ENCODE data around the gene GPR148. TPM values are rescaled to one million over a fixed set of nuclear protein-coding genes. Genes with fewer than 3 reads are reported as not detected.

The GPR148 gene
- total and polyA plus RNA-seq, 9 donors: not detected

DNA sequence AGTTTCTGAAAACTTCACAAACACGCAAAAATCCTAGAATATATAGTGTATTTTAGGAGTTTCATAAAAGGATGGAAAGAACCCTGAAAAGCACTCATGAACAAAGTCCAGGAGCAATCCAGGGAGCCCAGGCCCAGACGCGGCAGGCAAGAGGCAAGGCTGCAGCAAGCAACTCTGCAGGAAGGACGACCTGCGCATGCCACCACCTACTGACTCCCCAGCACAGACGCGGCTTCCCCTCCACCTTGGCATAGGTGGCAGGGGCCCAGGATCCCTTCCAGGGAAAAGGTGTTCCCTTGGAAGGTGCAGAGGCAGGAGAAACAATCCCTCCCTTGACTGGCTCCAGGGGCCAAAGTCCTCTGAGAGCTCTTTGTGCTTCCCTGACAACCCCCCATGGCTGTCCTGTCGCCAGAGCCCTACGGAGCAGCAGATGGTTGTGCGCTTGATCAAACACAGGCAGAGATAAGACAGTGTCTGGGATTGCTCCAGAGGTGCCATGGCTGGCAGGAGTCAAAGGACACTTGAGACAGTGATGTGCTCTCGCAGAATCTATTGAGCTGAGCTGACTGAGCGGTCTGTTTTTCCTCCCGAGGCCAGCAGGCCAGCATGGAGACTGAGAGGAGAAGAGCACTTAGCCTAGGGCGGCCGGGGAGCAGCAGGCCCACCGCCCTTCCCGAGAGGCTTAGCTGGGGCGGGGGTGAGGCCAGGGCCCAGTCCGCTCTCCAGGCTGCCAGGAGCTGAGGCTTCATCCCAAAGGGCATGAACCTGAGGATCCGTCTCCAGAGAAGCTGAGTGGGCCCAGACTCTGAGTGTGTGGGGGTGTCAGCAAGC, 15.6 kb downstream of the GPR148 start:
- Histone ChIP-seq H3K4me1 (ENCODE audit: control insufficient read depth, insufficient read depth, low read length) (no peaks in the 10 kb centered on the region), H3K4me3 (ENCODE audit: low read length) (no peak overlapping the region), H3K9me3 (replicated peaks; ENCODE audit: control insufficient read depth, low read depth, low read length) (no peaks in the 10 kb centered on the region), H3K27ac (ENCODE audit: low read length) (no peak overlapping the region), H3K27me3 (ENCODE audit: control insufficient read depth, insufficient read depth, low read length) (peaks cover 4% of the 10 kb centered on the region), H3K36me3 (ENCODE audit: control insufficient read depth, insufficient read depth, low read length) (no peaks in the 10 kb centered on the region)
- DNase-seq: no peak
- WGBS (ENCODE audit: insufficient coverage): 16% methylated on average over 13 of the region's 20 CpGs

GRCh38 chr2:130749078-130749477, 20.2 kb downstream of the GPR148 start:
- Histone ChIP-seq H3K9me3 (replicated peaks; ENCODE audit: control insufficient read depth, low read depth, low read length) (no peaks in the 10 kb centered on the region), H3K36me3 (ENCODE audit: control insufficient read depth, insufficient read depth, low read length) (no peaks in the 10 kb centered on the region), H3K4me1 (ENCODE audit: control insufficient read depth, insufficient read depth, low read length) (no peaks in the 10 kb centered on the region), H3K27ac (ENCODE audit: low read length) (no peak overlapping the region), H3K27me3 (ENCODE audit: control insufficient read depth, insufficient read depth, low read length) (peaks cover 4% of the 10 kb centered on the region), H3K4me3 (ENCODE audit: low read length) (no peak overlapping the region)
- WGBS (ENCODE audit: insufficient coverage): 69% methylated on average over 6 of the region's 9 CpGs
- DNase-seq: no peak

- WGBS (ENCODE audit: insufficient coverage): 81% methylated on average over 4 of the region's 6 CpGs
- H3K4me3 ChIP-seq (ENCODE audit: low read length): no peak overlapping the region
- H3K27me3 ChIP-seq (ENCODE audit: control insufficient read depth, insufficient read depth, low read length): peaks cover 3% of the 10 kb centered on the region
- no peak overlapping the region for H3K27ac ChIP-seq (ENCODE audit: low read length)
- no peaks in the 10 kb centered on the region for H3K9me3 ChIP-seq (replicated peaks; ENCODE audit: control insufficient read depth, low read depth, low read length)
- H3K4me1 ChIP-seq (ENCODE audit: control insufficient read depth, insufficient read depth, low read length): no peaks in the 10 kb centered on the region
- H3K36me3 ChIP-seq (ENCODE audit: control insufficient read depth, insufficient read depth, low read length): no peaks in the 10 kb centered on the region
- DNase-seq: no peak
Measured at GRCh38 chr2:130749641-130750040, 20.8 kb downstream of the GPR148 start.

DNA sequence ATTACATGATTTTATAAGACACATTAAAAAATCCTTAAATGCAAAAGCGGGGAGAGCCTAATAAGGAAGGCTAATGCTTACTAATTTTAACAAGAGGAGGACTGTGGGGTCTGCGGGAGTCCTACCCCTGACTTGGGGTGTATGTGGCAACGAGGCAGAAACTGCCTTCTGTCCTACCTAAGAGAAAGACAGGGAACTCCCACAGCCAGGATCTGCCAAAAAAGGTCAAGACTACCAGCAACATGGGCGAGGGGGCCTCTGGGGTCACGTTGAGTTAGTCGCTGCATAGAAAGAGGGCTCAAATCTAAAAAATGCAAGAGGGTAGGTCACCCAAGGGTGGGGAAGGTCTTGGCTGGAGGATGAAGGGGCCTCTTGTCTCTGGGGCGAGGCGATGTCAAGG, 25.9 kb downstream of the GPR148 start:
- Histone ChIP-seq H3K4me1 (ENCODE audit: control insufficient read depth, insufficient read depth, low read length) (peaks cover 4% of the 10 kb centered on the region), H3K27ac (ENCODE audit: low read length) (no peak overlapping the region), H3K36me3 (ENCODE audit: control insufficient read depth, insufficient read depth, low read length) (no peaks in the 10 kb centered on the region), H3K4me3 (ENCODE audit: low read length) (no peak overlapping the region), H3K27me3 (ENCODE audit: control insufficient read depth, insufficient read depth, low read length) (peaks cover 27% of the 10 kb centered on the region), H3K9me3 (replicated peaks; ENCODE audit: control insufficient read depth, low read depth, low read length) (no peaks in the 10 kb centered on the region)
- WGBS (ENCODE audit: insufficient coverage): 33% methylated on average over 7 of the region's 8 CpGs
- DNase-seq: no peak

DNA sequence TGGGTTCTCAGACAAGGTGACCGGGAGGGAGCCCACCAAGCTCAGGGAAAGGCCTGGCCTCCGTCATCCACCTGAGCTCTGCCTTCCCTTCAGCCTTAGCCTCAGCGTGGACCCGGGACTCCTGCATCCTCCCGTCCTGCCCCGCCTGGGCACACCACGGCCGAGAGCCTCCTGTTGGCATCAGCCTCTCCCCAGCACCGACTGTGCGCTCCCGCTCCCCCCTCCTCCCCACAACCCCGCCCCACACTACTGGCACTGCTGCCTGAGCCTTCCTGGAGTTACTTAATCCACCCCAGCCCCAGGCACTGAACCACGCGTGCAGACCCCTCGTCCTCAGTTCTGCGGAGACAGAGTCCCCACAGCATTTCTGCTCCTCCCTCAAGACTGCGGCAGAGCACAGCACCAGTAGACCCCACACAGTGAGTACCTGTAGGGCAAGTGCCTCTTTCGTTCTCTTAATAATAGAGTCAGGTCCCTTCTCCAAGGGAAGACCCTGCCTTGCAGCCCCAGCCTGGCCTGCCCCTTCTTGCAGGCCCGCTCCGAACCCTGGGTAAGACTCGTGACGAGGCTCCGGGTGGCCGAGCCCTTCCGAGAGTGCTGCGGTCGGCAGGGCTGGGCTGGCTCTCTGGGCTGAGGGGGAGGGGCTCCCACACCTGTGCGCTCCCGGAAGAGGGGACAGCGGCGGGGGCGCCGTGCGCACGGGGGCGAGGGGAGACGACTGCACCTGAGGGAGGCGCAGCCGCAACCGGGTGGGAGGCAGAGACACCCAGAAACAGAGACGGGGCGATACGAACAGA, 26.6 kb downstream of the GPR148 start, which contains the start of gene AMER3:
Gene AMER3, plus strand, starts transcription at position 285 of the 797 bp plus-strand sequence. CDS start 6,533 bp downstream, outside the sequence.
- H3K27ac ChIP-seq (ENCODE audit: low read length): no peak within 1 kb of the TSS
- under 1% methylated on average over 33 of the region's 43 CpGs for WGBS (ENCODE audit: insufficient coverage)
- H3K4me1 ChIP-seq (ENCODE audit: control insufficient read depth, insufficient read depth, low read length): peaks cover 4% of the 10 kb centered on the region
- H3K9me3 ChIP-seq (replicated peaks; ENCODE audit: control insufficient read depth, low read depth, low read length): no peaks in the 10 kb centered on the region
- no peaks in the 10 kb centered on the region for H3K36me3 ChIP-seq (ENCODE audit: control insufficient read depth, insufficient read depth, low read length)
- peak within 1 kb of the TSS; percentile 10 for H3K4me3 ChIP-seq (ENCODE audit: low read length)
- H3K27me3 ChIP-seq (ENCODE audit: control insufficient read depth, insufficient read depth, low read length): peaks cover 27% of the 10 kb centered on the region
- DNase-seq: no peak

GRCh38 chr2:130756053-130756873, 27.4 kb downstream of the GPR148 start:
- Histone ChIP-seq H3K36me3 (ENCODE audit: control insufficient read depth, insufficient read depth, low read length) (no peaks in the 10 kb centered on the region), H3K27me3 (ENCODE audit: control insufficient read depth, insufficient read depth, low read length) (peaks cover 27% of the 10 kb centered on the region), H3K9me3 (replicated peaks; ENCODE audit: control insufficient read depth, low read depth, low read length) (no peaks in the 10 kb centered on the region), H3K27ac (ENCODE audit: low read length) (no peak overlapping the region), H3K4me1 (ENCODE audit: control insufficient read depth, insufficient read depth, low read length) (peaks cover 4% of the 10 kb centered on the region), H3K4me3 (ENCODE audit: low read length) (peak overlapping the region; percentile 10)
- DNase-seq: peak; percentile 54
- under 1% methylated on average over 77 of the region's 80 CpGs for WGBS (ENCODE audit: insufficient coverage)

DNA sequence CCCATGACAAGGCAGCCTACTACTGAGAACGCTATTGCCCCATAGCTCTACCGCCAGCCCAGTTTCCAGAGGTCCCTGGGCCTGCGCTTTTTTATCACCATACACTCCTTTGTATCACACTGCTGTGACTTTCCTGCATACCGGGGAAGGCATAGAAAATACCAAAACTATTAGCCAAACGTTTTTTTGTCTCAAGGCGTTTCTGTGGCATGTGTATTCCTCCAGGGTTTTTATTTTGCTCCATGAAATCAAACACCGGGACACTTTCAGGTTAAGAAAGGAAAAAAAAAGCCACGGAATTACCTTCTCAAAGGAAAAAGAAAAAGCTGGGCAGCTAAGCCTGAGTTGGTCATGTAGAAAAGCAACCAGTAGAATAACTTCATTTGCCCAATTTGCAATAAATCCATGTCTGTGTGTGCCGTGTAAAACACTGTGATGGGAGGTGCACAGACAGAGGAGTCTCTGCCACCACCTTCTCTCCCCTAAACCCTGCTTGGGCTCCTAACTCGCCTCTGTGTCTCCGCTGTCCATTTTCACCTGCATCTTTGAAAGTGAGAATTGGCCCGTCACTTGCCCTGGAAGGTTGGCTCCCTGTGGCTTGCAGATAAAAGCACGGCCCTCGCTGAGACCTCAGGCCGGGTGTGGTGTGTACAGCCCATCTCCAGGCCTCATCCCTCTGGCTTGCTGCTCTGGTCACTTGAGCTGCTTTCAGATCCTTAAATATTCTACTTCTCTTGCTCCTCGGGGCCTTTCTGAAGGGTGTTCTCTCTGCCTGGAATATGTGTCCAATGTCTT, 28.2 kb downstream of the GPR148 start:
- WGBS (ENCODE audit: insufficient coverage): 29% methylated on average over 8 of the region's 16 CpGs
- Histone ChIP-seq H3K4me3 (ENCODE audit: low read length) (no peak overlapping the region), H3K4me1 (ENCODE audit: control insufficient read depth, insufficient read depth, low read length) (peaks cover 4% of the 10 kb centered on the region), H3K9me3 (replicated peaks; ENCODE audit: control insufficient read depth, low read depth, low read length) (no peaks in the 10 kb centered on the region), H3K36me3 (ENCODE audit: control insufficient read depth, insufficient read depth, low read length) (no peaks in the 10 kb centered on the region), H3K27ac (ENCODE audit: low read length) (no peak overlapping the region), H3K27me3 (ENCODE audit: control insufficient read depth, insufficient read depth, low read length) (peaks cover 27% of the 10 kb centered on the region)
- no peak for DNase-seq

- H3K4me3 ChIP-seq (ENCODE audit: low read length): no peak overlapping the region
- H3K36me3 ChIP-seq (ENCODE audit: control insufficient read depth, insufficient read depth, low read length): no peaks in the 10 kb centered on the region
- no peak for DNase-seq
- WGBS (ENCODE audit: insufficient coverage): 59% methylated on average over 8 of the region's 10 CpGs
- peaks cover 21% of the 10 kb centered on the region for H3K27me3 ChIP-seq (ENCODE audit: control insufficient read depth, insufficient read depth, low read length)
- H3K27ac ChIP-seq (ENCODE audit: low read length): no peak overlapping the region
- peaks cover 4% of the 10 kb centered on the region for H3K4me1 ChIP-seq (ENCODE audit: control insufficient read depth, insufficient read depth, low read length)
- H3K9me3 ChIP-seq (replicated peaks; ENCODE audit: control insufficient read depth, low read depth, low read length): no peaks in the 10 kb centered on the region
Measured at GRCh38 chr2:130759906-130760753, 31.3 kb downstream of the GPR148 start.
